Measurements from ENCODE around the gene CHST8. TPM values are rescaled to one million over a fixed set of nuclear protein-coding genes. Genes with fewer than 3 reads are reported as not detected.

Gene CHST8
- total and polyA plus RNA-seq, 4 donors: 0.09 to 0.67 (median 0.24) TPM

DNA sequence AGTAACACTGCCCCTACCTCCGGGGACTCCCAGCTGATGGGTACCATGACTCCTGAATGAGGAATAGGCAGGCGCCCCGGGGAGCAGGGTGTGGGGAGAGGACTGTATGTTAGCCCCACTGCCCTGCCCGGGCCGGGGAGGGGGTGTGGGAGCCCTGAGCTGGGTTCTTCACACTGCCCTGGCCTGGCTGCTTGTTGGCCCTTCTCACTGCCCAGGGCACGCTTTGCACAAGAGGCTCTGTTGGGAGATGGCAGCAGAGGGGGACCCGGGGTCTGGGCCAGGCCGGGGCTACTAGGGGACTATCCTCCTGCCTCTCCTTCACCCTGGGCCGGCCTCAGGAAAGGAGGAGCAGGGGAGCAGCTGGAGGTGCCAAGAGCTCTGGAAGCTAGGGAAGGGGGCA is 155.6 kb downstream of the CHST8 start:
- H3K9me3 ChIP-seq (ENCODE audit: control insufficient read depth in 4 of 4, insufficient read depth in 3 of 4, low read length in 3 of 4): no peaks in the 10 kb centered on the region
- peaks cover 0 to 21% (median 9%) of the 10 kb centered on the region in 3 donors for H3K27me3 ChIP-seq (ENCODE audit: control insufficient read depth in 3 of 3, insufficient read depth in 3 of 3, low read length in 2 of 3)
- no peaks in the 10 kb centered on the region for H3K36me3 ChIP-seq (ENCODE audit: control insufficient read depth in 4 of 4, insufficient read depth in 4 of 4, low read length in 4 of 4)
- H3K27ac ChIP-seq (ENCODE audit: low read depth in 1 of 2, low read length in 1 of 2): no peak overlapping the region
- H3K4me1 ChIP-seq (ENCODE audit: control insufficient read depth in 5 of 5, insufficient read depth in 5 of 5, low read length in 5 of 5): peaks cover 0 to 5% (median 4%) of the 10 kb centered on the region in 5 donors
- H3K9ac ChIP-seq (ENCODE audit: insufficient read depth in 1 of 2, low read length in 2 of 2): no peak overlapping the region
- WGBS, 2 donors: 81 to 85% methylated on average over 8 to 9 of the region's 9 CpGs
- TF ChIP-seq, protein P1, sequence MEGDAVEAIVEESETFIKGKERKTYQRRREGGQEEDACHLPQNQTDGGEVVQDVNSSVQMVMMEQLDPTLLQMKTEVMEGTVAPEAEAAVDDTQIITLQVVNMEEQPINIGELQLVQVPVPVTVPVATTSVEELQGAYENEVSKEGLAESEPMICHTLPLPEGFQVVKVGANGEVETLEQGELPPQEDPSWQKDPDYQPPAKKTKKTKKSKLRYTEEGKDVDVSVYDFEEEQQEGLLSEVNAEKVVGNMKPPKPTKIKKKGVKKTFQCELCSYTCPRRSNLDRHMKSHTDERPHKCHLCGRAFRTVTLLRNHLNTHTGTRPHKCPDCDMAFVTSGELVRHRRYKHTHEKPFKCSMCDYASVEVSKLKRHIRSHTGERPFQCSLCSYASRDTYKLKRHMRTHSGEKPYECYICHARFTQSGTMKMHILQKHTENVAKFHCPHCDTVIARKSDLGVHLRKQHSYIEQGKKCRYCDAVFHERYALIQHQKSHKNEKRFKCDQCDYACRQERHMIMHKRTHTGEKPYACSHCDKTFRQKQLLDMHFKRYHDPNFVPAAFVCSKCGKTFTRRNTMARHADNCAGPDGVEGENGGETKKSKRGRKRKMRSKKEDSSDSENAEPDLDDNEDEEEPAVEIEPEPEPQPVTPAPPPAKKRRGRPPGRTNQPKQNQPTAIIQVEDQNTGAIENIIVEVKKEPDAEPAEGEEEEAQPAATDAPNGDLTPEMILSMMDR (IDR thresholded peaks at IDR 0.05; ENCODE audit: control extremely low read depth, extremely low read depth): no peak
- ATAC-seq (ENCODE audit: insufficient read depth, low FRiP score) (no peak), DNase-seq (no peak)
- H3K4me3 ChIP-seq: no peak overlapping the region

- DNase-seq (no peak), ATAC-seq (ENCODE audit: insufficient read depth, low FRiP score) (no peak)
- H3K27me3 ChIP-seq (ENCODE audit: control insufficient read depth in 3 of 3, insufficient read depth in 3 of 3, low read length in 2 of 3): peaks cover 0 to 25% (median 9%) of the 10 kb centered on the region in 3 donors
- no peak overlapping the region for H3K9ac ChIP-seq (ENCODE audit: insufficient read depth in 1 of 2, low read length in 2 of 2)
- H3K9me3 ChIP-seq (ENCODE audit: control insufficient read depth in 4 of 4, insufficient read depth in 3 of 4, low read length in 3 of 4): no peaks in the 10 kb centered on the region
- peaks cover 0 to 5% (median 4%) of the 10 kb centered on the region in 5 donors for H3K4me1 ChIP-seq (ENCODE audit: control insufficient read depth in 5 of 5, insufficient read depth in 5 of 5, low read length in 5 of 5)
- no peak overlapping the region for H3K4me3 ChIP-seq
- TF ChIP-seq, protein P1 (IDR thresholded peaks at IDR 0.05; ENCODE audit: control extremely low read depth, extremely low read depth): no peak
- 50% methylated on average over 17 of the region's 17 CpGs for WGBS, 2 donors
- H3K36me3 ChIP-seq (ENCODE audit: control insufficient read depth in 4 of 4, insufficient read depth in 4 of 4, low read length in 4 of 4): no peaks in the 10 kb centered on the region
- no peak overlapping the region for H3K27ac ChIP-seq (ENCODE audit: low read depth in 1 of 2, low read length in 1 of 2)
Observed at GRCh38 chr19:33777753-33778088, 156.0 kb downstream of the CHST8 start.

DNA sequence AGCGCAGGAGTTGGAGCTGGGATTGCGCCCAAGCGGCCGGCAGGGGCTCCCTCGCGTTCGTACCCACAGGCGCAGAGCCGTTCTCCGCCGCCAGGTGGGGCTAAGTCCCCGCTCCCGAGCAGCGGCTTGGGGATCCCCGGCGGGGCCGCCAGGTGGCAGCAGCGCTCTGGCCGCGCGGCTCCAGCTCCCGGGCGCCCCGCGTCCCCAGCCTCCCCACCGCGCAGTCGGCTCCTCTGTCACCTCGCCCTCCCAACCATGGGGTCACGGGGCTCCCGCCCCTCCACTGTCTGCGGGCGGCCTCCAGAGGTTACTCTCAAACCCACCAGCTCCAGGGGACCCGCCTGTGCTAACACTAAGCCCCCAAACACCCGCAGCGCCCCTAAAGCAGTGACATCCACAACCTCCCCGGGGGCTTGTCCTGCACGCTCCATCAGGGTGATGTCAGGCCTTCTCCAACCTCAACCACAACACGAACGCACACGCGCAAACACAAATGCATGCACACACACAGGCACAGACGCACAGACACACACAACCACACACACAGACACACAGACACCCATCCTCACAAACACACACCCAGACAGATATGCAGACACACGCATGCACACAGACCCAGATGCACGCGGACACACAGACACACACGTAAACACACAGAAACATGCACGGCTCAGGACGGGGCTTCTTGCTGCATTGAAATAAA is 156.5 kb downstream of the CHST8 start:
- Histone ChIP-seq H3K4me1 (ENCODE audit: control insufficient read depth in 5 of 5, insufficient read depth in 5 of 5, low read length in 5 of 5) (peaks cover 0 to 5% (median 4%) of the 10 kb centered on the region in 5 donors), H3K9ac (ENCODE audit: insufficient read depth in 1 of 2, low read length in 2 of 2) (no peak overlapping the region), H3K27ac (ENCODE audit: low read depth in 1 of 2, low read length in 1 of 2) (no peak overlapping the region), H3K4me3 (no peak overlapping the region), H3K27me3 (ENCODE audit: control insufficient read depth in 3 of 3, insufficient read depth in 3 of 3, low read length in 2 of 3) (peaks cover 0 to 25% (median 9%) of the 10 kb centered on the region in 3 donors), H3K9me3 (ENCODE audit: control insufficient read depth in 4 of 4, insufficient read depth in 3 of 4, low read length in 3 of 4) (no peaks in the 10 kb centered on the region), H3K36me3 (ENCODE audit: control insufficient read depth in 4 of 4, insufficient read depth in 4 of 4, low read length in 4 of 4) (no peaks in the 10 kb centered on the region)
- TF ChIP-seq, protein P1 (IDR thresholded peaks at IDR 0.05; ENCODE audit: control extremely low read depth, extremely low read depth): peak; percentile 100
- ATAC-seq (ENCODE audit: insufficient read depth, low FRiP score) (peak; percentile 92), DNase-seq (peak; percentile 76 to 84 (median 79))
- 11 to 17% methylated on average over 44 to 49 of the region's 49 CpGs for WGBS, 2 donors

Measured in lung (tissue), 12 donors.